Aorta (tissue), 5 donors: ENCODE measurements around the gene RTP5. TPM values are rescaled to one million over a fixed set of nuclear protein-coding genes. Genes with fewer than 3 reads are reported as not detected.

ENCODE experiments used
- ATAC-seq: fragments of 200-7000 bp; cut with Tn5 transposase; one replicate; pipeline ENCODE4 v1.9.1; 2022; ENCODE audit warnings: moderate library complexity; ENCODE audit not compliant: low FRiP score
- DNase-seq, 2 donors: peaks; one replicate each; pipeline ENCODE4 v3.0.0-alpha.2; 2020
- H3K27ac ChIP-seq, 2 donors: one replicate each; pipeline ENCODE4 v1.5.1; 2013; ENCODE audit warnings: low read length in 2 of 2, mild to moderate bottlenecking in 2 of 2, moderate library complexity in 2 of 2, control low read depth in 1 of 2, inconsistent platforms in 1 of 2, low read depth in 1 of 2
- H3K27me3 ChIP-seq, 2 donors: one replicate each; pipeline ENCODE4 v1.6.1; 2013; ENCODE audit warnings: control low read depth in 1 of 2, low read length in 1 of 2, mild to moderate bottlenecking in 1 of 2, moderate library complexity in 1 of 2; ENCODE audit not compliant: insufficient read depth in 2 of 2, control insufficient read depth in 1 of 2
- H3K36me3 ChIP-seq, 2 donors: one replicate each; pipeline ENCODE4 v1.6.1; 2013; ENCODE audit warnings: control low read depth in 1 of 2, low read length in 1 of 2, mild to moderate bottlenecking in 1 of 2; ENCODE audit not compliant: insufficient read depth in 2 of 2, control insufficient read depth in 1 of 2
- H3K4me1 ChIP-seq, 2 donors: one replicate each; pipeline ENCODE4 v1.6.1; 2013; ENCODE audit warnings: low read length in 2 of 2, control low read depth in 1 of 2, mild to moderate bottlenecking in 1 of 2, moderate library complexity in 1 of 2; ENCODE audit not compliant: insufficient read depth in 2 of 2, control insufficient read depth in 1 of 2
- H3K4me3 ChIP-seq, 2 donors: one replicate each; pipeline ENCODE4 v1.5.1; 2013; ENCODE audit warnings: low read length in 2 of 2, control low read depth in 1 of 2, mild to moderate bottlenecking in 1 of 2
- H3K9me3 ChIP-seq: one replicate; pipeline ENCODE4 v1.6.1; 2013; ENCODE audit warnings: mild to moderate bottlenecking, low read length; ENCODE audit not compliant: control insufficient read depth
- WGBS, 2 donors: extraction: QIAGEN DNeasy Blood & Tissue Kit; methylation state at CpG; one replicate each; pipeline ENCODE4 v1.1.7; 2013; 5-methylcytosine and 5-hydroxymethylcytosine counted together
- intact Hi-C, 2 donors: fragments of 100-400 bp; cut with DNase I; formaldehyde crosslinking; loops; one replicate each; pipeline versions ENCODE4 v1.14.2 to v1.15.0; 2022
- polyA plus RNA-seq, 2 donors: library from polyadenylated mRNA; stranded (reverse); fragments of 200-250 nt; gene quantifications; one replicate each; pipeline ENCODE4 v1.2.3, GENCODE V29; 2013
- total RNA-seq, 2 donors: library from RNA; stranded (reverse); fragmentation: NEBNext Ultra II Directional; extraction: Animal tissue kit (Norgen Biotek cat#: 25700); gene quantifications; one replicate each; pipeline ENCODE4 v1.2.1, GENCODE V29; 2021
- donor health status: healthy with polysubstance abuse.
- donor health status: Bipolar disorder and iron deficiency.
- donor health status: DM: no; HTN: no; CAD: no.
- donor health status: DM: no; HTN: no; CAD: no.
- donor health status: DM: yes; HTN: yes; CAD: no.

The RTP5 gene
- total and polyA plus RNA-seq, 4 donors: not detected

GRCh38 chr2:241842620-241843211, 26.8 kb upstream of the RTP5 start:
- intact Hi-C loops: no loop called here
- Histone ChIP-seq H3K9me3 (no peaks in the 10 kb centered on the region), H3K27me3 (no peaks in the 10 kb centered on the region), H3K27ac (no peak overlapping the region), H3K4me3 (no peak overlapping the region), H3K36me3 (no peaks in the 10 kb centered on the region), H3K4me1 (no peaks in the 10 kb centered on the region)
- WGBS, 2 donors: 89 to 95% methylated on average over 29 of the region's 29 CpGs
- peak; percentile 61 for ATAC-seq
- DNase-seq: peak; percentile 75 to 85

- Histone ChIP-seq H3K4me3 (peak overlapping the region; percentile 7 to 21), H3K4me1 (no peaks in the 10 kb centered on the region), H3K27me3 (no peaks in the 10 kb centered on the region), H3K36me3 (no peaks in the 10 kb centered on the region), H3K27ac (peak overlapping the region in 1 of 2 donors; percentile 9), H3K9me3 (no peaks in the 10 kb centered on the region)
- intact Hi-C loops: no loop called here
- peak in 1 of 2 donors; percentile 72 for DNase-seq
- peak; percentile 35 for ATAC-seq
- 58 to 80% methylated on average over 32 to 52 of the region's 52 CpGs for WGBS, 2 donors
Measured at GRCh38 chr2:241843321-241844065, 26.0 kb upstream of the RTP5 start.

- Histone ChIP-seq H3K4me3 (peak overlapping the region; percentile 7 to 21), H3K27me3 (no peaks in the 10 kb centered on the region), H3K36me3 (no peaks in the 10 kb centered on the region), H3K4me1 (no peaks in the 10 kb centered on the region), H3K27ac (no peak overlapping the region), H3K9me3 (no peaks in the 10 kb centered on the region)
- ATAC-seq (peak; percentile 94), DNase-seq (peak; percentile 87 to 97)
- intact Hi-C loops: no loop called here
- WGBS, 2 donors: 3 to 4% methylated on average over 53 to 65 of the region's 65 CpGs
Measured at GRCh38 chr2:241844066-241844728, 25.3 kb upstream of the RTP5 start.

- Histone ChIP-seq H3K4me3 (no peak overlapping the region), H3K4me1 (no peaks in the 10 kb centered on the region), H3K27me3 (no peaks in the 10 kb centered on the region), H3K36me3 (no peaks in the 10 kb centered on the region), H3K9me3 (no peaks in the 10 kb centered on the region), H3K27ac (no peak overlapping the region)
- peak; percentile 44 to 72 for DNase-seq
- ATAC-seq: peak; percentile 12
- WGBS, 2 donors: 82 to 86% methylated on average over 37 of the region's 37 CpGs
- intact Hi-C loops: no loop called here
Measured at GRCh38 chr2:241844831-241845578, 24.5 kb upstream of the RTP5 start.

GRCh38 chr2:241846406-241846805, 23.1 kb upstream of the RTP5 start:
- DNase-seq: no peak
- H3K36me3 ChIP-seq: no peaks in the 10 kb centered on the region
- H3K4me3 ChIP-seq: no peak overlapping the region
- intact Hi-C loops: no loop called here
- no peaks in the 10 kb centered on the region for H3K4me1 ChIP-seq
- no peaks in the 10 kb centered on the region for H3K27me3 ChIP-seq
- H3K27ac ChIP-seq: no peak overlapping the region
- ATAC-seq: no peak
- no peaks in the 10 kb centered on the region for H3K9me3 ChIP-seq
- WGBS, 2 donors: 91 to 94% methylated on average over 22 of the region's 22 CpGs

GRCh38 chr2:241848761-241849615, 20.5 kb upstream of the RTP5 start:
- H3K9me3 ChIP-seq: no peaks in the 10 kb centered on the region
- no peaks in the 10 kb centered on the region for H3K36me3 ChIP-seq
- DNase-seq (peak in 1 of 2 donors; percentile 64), ATAC-seq (no peak)
- intact Hi-C loops: no loop called here
- 81 to 83% methylated on average over 39 of the region's 39 CpGs for WGBS, 2 donors
- H3K4me1 ChIP-seq: no peaks in the 10 kb centered on the region
- H3K27me3 ChIP-seq: no peaks in the 10 kb centered on the region
- no peak overlapping the region for H3K27ac ChIP-seq
- no peak overlapping the region for H3K4me3 ChIP-seq

- no peak overlapping the region for H3K4me3 ChIP-seq
- no peaks in the 10 kb centered on the region for H3K4me1 ChIP-seq
- no peak overlapping the region for H3K27ac ChIP-seq
- ATAC-seq (no peak), DNase-seq (peak in 1 of 2 donors; percentile 72)
- H3K27me3 ChIP-seq: no peaks in the 10 kb centered on the region
- intact Hi-C loops: no loop called here
- WGBS, 2 donors: 94 to 96% methylated on average over 16 of the region's 16 CpGs
- no peaks in the 10 kb centered on the region for H3K9me3 ChIP-seq
- H3K36me3 ChIP-seq: no peaks in the 10 kb centered on the region
Measured at GRCh38 chr2:241849616-241850543, 19.6 kb upstream of the RTP5 start.
